GM19467 (cell line): Measurements from ENCODE around the gene ALS2.
"Not testable (repeated sequence)": the region's sequence is repeated elsewhere in the genome, so short reads cannot be mapped to it uniquely, and the experiment has no call there.

ENCODE experiments used
- ATAC-seq: cut with Tn5 transposase; IDR thresholded peaks from one replicate; pipeline ENCODE4 v1.9.1; 2021; ENCODE audit warnings: mild to moderate bottlenecking, moderate library complexity; ENCODE audit not compliant: unreplicated experiment

The ALS2 gene

DNA sequence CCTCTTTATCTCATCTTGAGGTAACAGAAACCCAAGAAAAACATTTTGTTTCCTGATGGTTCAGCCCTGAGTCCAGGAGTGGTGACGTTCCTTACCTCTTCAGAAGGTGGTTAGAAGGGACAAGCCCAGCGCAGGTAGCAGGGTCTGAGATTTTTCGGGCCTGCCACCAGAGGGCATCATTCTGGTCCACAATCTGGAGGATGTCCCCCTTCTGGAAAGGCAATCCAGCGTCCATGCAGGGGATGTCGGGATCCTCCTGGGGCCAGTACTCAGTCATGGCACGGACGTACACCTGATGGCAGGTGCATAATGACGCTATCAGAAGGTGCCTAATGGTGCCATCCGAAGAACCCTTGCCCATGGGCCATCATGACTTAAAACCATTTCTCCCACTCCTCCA is 100.0 kb downstream of the ALS2 start:
- no peak for ATAC-seq

DNA sequence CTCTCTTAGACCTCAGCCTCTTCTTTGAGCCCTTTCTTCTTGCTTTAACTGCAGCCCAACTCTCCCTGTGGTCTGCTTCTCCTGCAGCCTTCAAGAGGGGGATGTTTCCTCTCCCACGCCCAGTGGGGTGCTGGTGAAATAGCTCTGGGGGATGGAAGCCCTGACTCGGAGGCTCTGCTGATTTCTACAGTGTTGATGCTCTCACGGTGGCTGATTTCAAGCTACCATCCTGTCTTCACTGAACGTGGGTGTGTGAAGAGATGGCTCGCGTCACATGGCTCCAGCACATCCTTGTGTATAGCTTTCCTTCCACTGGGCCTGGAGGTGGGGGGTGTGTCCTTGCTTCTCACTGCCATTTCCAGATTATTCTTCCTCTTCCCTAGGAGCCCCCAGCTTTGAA is 102.3 kb downstream of the ALS2 start:
- ATAC-seq: no peak

DNA sequence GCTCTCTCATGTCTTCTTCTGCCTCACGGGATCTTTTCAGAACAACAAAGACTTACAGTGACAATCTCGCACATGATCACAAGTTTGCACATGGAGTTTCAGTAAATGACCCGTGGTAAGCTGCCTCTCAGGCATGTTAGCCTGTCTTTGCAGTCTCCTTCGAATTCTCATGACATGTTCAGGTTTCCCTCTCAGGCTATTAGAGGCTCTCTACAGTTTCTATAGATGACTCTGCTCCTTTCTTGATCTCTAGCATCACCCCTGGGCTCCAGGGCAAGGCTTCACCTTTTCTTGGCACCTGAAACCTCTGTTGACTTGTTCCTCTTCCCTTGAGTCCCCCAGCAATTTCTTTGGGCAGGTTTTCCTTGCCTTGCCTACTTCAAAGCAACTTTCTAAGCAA is 105.3 kb downstream of the ALS2 start:
- ATAC-seq: no peak

DNA sequence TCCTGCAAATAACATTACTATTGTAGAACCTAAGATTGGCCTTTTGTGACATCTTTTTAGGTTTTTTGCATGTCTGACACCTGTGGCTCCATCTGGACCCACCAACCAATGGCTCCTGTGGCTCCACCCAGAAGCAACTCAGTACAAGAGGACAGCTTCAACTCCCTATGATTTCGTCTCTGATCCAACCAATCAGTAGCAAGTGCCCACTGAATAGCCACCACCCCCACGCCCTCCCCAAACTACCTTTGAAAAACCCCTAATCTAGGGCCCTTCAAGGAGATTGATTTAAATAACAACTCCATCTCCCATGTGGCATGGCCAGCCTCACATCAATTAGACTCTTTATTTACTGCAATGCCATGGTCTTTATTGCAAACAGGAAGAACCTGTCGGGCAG is 105.9 kb downstream of the ALS2 start:
- no peak for ATAC-seq

DNA sequence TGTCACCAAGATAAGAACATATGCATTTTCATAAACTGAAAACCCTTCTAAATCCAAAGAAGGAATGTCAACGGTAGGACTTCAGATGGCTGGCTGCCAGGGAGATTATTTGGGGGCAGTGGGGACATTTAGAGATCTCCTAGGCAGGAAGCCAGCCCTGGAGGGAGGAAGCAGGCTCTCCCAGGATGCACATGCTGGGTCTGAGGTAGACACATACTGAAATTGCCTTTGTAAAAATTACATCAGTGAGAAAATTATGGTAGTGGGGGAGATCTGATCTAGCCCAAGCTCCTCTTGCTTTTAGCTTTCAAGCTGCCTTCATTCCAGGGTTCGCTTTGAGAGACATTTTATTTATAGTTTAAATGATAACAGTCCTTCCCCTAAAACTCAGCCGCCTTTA is 106.4 kb downstream of the ALS2 start:
- no peak for ATAC-seq

DNA sequence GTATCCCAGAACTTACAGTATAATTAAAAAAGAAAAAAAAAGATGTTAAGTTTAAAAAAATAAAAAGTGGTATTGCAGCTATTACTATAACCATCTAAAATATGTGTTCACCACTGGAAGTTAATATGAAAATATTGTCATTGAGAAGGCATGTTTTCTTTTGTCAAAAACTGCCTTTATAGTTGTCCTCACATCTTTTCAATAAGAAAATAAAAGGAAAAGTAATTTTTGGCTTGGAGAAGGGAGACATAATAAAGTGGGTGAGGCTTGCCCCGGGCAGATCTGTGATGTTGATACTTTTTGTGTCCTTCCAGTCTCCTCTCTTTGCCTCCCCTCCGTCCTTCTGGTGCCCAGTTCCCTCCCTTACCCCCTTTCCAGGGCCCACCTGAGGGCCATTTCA is 107.2 kb downstream of the ALS2 start:
- ATAC-seq: no peak

DNA sequence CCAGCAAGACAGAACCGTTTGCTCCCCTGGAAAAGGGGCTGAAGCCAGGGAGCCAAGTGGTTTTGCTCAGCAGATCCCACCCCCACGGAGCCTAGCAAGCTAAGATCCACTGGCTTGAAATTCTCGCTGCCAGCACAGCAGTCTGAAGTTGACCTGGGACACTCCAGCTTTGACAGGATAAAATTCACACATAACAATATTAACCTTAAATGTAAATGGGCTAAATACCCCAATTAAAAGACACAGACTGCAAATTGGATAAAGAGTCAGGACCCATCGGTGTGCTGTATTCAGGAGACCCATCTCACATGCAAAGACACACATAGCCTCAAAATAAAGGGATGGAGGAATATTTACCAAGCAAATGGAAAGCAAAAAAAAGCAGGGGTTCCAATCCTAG is 109.5 kb downstream of the ALS2 start:
- not testable (repeated sequence) for ATAC-seq

DNA sequence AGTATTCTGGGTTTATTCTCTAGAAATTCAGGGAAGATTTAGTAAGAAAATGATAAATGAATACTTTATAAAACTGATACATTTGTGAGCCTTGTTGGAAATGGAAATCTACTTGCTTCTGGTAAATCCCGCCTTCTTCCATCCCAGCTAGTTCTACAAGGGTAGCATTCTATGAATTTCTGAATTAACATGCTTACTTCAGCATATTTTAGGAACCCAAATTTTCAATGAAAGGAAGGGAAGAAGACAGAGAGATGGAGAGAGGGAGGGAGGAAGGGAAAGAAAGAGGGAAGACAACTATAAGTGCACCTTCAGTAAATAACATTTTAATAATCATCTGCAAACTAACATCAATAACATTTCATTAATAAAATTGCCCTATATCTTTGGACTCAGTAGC is 110.9 kb downstream of the ALS2 start:
- ATAC-seq: no peak

DNA sequence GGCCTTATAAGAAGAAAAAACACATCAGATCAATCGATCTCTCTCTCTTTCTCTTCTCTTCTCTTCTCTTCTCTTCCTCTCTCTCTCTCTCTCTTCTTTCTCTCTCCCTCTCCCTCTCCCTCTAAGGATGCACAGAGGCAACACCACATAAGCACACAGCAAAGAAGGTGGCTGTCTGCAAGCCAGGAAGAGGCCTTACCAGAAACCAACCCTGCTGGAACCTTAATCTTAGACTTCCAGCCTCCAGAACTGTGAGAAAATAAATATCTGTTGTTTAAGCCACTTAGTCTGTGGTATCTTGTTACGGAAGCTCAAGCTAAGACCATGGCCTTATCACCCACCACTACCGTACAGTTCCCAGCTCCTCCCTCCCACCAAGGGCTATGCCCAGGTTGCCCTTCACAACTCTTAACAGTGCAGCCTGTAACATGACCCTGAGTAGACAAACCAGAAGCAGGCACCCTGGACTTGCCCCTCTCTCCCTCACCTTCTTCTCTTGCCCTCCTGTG is 112.3 kb downstream of the ALS2 start:
- ATAC-seq: no peak

DNA sequence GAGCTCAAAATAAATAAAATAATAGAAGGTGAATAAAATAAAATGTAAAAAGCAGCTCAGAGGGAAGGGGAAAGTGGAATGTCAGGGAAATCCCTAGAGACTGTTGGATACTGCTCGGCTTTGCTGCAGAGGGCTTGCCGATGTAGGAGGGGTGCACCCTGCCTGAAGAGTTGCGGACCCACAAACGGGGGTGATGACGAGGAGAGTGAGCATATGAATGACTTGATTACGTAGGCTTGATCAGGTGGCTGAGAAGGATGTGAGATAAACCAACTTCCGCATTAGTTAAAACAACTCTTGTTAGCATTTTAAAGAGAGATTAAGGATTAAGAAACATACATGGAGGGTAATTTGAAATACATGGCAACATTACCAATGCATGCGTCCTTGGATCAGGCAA is 116.4 kb downstream of the ALS2 start:
- ATAC-seq: no peak

DNA sequence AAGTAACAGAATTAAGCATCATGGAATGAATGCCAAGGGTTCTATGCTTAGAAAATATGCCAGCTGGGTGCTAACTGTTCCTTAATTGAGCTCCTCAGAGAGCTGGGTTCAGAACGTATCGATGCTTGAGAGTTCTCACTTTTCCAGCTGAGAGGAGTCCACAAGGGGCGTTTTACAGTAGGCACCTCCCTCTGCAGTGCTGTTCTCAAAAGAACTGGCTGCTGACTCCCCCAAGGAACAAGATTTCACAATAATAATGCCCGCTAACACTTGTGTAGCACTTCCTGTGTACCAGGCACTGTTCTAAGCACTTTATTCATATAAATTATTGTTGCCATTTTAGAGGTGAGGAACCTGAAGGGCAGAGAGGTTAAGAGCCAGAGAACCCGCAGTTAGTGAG is 119.4 kb downstream of the ALS2 start:
- no peak for ATAC-seq

DNA sequence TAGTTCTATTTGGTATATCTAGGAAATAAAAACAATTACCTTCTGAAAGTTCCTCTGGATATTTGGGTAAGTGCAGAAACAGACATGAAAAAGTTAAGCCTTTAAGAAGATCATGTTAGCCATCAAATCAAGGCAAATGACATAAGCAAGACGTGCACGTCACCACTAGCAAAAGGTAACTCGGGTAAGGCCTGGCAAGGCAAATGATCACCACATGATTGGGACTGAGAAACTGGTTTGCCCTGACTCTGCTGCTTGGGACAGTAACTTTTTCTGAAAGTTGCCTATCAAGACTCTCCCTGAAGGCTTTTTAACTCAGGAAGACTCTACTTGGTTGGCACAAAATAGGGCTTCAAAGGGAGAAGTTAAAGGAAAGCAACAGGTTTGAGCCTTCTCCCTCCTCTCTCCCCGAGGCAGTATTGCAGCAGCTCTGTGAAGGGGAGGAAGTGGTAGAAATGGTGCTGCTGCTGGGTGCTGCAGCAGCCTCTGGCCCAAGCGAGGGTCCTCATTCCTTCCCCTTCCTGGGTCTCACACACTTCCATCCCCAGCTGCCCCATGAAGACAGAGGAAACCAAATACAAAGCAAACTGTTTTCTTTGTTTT is 120.3 kb downstream of the ALS2 start:
- no peak for ATAC-seq

DNA sequence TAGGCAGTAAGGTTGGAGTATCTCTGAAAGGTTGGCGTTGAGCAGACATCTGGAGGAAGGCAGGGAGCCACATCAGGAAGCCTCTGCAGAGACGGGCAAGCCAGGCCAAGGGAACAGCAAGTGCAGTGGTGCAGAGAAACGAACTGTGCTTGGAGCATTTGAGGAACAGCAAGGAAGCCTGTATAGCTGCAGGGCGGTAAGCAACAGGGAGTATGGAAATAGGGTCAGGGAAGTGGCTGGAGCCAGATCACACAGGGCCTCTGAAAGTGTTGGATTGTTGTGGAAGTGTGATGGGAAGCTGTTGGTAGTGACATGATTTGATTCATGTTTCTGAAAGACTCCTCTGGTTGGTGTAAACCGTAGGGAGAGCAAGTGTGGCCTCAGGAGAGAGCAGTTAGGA is 124.0 kb downstream of the ALS2 start:
- no peak for ATAC-seq

DNA sequence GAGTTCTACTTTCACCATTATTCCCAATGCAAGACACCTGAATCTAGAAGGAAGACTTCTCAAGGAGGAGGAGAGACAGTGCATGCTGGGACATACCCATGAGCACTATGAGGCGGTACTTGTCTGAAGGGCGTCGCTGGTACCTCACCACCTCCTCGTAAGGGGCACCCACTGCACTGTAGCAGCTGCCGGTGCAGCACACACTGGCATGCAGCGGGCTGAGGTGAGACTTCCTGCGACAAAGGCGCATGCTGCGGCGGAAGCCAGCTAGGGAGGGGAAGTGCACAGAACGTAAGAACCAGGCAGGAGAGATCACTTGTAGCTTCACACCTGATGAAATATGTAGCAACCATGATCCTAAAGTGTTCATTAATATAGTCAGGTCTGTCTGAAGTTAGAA is 124.6 kb downstream of the ALS2 start:
- ATAC-seq: no peak

DNA sequence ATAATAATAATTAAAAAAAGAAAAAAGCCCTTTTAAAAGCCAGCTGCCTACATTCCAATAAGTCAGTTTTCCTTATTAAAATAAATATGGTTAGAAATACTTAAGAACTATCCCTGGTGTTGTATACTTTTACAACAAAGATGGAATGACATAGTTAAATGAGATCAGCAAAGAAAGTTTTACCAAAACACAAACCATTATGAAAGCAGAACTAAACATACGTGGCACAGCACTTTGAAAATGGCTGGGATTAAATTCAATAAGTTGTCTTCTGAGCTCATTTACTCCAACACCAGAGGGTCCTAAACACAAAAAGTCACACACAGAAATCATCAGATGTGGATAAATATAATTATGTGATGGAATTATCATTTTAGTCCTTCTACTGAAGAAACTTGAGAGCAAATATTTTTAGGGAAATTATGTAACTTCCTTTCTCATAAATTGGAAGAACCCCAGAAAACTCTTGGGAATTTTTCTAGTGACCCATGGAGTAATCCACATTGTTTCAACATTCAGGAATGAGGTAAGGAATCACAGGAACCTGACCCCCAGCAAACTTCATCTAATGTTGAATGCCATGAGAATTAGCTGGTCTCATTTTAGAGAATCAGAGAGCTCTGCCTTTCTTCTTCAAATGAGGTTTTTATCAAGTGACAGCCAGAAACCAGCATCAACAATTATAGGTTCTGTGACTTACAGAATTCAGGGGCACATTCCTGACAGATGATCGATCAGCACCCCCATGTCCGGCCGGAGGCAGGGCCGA is 125.9 kb downstream of the ALS2 start:
- ATAC-seq: no peak

DNA sequence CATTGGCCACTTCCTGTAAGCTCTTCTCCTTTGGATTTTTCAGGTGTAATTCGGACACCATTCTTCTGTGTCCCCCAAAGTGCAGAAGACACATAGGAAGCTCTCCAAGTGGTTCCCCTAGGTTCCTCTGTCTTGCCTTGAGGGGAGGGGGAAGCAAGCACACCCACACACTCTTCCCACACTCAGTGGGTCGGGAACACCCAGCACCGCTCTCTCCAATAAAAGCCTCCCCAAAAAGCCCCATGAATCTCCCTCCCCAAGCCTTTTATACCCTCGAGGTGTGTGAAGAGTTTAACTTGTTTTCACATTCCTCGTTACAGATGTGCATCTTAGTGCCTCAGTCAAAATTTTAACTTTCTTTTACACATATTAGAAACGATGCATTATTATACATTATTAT is 127.5 kb downstream of the ALS2 start:
- no peak for ATAC-seq
